ENCODE results near the gene ARSK.

DNA sequence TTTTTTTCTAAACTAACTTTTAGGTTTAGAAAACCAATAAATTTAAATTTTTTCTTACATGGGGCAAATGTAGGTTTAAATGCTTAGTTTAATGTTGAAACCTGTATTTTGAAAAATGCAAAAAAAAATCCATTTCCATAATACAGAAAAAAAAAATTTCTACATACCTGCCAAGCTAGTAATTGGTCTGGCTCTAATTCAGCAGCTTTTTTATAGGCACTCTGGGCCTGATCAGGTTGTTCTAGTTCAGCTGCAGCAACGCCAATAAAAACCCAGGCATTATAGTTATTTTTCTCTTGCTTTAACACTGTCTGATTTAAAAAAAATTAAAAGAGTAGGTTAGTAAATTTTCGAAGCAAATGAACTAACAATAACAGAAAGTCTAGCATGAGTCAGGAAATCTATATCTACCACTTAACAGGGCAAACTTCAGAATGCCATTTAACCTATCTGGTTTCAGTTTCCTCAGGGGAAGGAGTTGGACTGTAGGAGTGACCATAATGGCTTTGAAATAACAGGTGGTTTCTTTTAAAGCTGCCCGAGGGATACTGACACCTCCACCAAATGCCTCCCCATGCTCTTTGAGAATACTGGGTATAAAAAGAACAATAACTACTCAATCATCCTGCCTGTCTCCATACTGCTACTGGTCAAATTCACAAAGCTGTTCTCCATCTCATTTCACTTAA lies 11.7 kb upstream of the ARSK start:
- TF ChIP-seq POLR2A (IDR thresholded peaks at IDR 0.05): no peak
- TF ChIP-seq, protein P1, sequence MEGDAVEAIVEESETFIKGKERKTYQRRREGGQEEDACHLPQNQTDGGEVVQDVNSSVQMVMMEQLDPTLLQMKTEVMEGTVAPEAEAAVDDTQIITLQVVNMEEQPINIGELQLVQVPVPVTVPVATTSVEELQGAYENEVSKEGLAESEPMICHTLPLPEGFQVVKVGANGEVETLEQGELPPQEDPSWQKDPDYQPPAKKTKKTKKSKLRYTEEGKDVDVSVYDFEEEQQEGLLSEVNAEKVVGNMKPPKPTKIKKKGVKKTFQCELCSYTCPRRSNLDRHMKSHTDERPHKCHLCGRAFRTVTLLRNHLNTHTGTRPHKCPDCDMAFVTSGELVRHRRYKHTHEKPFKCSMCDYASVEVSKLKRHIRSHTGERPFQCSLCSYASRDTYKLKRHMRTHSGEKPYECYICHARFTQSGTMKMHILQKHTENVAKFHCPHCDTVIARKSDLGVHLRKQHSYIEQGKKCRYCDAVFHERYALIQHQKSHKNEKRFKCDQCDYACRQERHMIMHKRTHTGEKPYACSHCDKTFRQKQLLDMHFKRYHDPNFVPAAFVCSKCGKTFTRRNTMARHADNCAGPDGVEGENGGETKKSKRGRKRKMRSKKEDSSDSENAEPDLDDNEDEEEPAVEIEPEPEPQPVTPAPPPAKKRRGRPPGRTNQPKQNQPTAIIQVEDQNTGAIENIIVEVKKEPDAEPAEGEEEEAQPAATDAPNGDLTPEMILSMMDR (IDR thresholded peaks at IDR 0.05): no peak
- TF ChIP-seq POLR2AphosphoS5 (IDR thresholded peaks at IDR 0.05): no peak

Measured in sigmoid colon (tissue), 4 donors.